Uterus (tissue), 4 donors: Measurements from ENCODE around the gene GSG1. TPM values are rescaled to one million over a fixed set of nuclear protein-coding genes. Genes with fewer than 3 reads are reported as not detected.

Source experiments
- DNase-seq, 2 donors: peaks; one replicate each; pipeline ENCODE4 v3.0.0-alpha.2; 2019 to 2020
- H3K27ac ChIP-seq, 2 donors: fragments of 200-600 bp; sonication (generic); 1 replicate in 1 of 2; 2 replicates in 1 of 2; pipeline ENCODE4 v1.5.1; 2016 to 2018
- H3K27me3 ChIP-seq, 2 donors: fragments of 200-600 bp; sonication (generic); one replicate each; pipeline ENCODE4 v1.5.1; 2018 to 2019; ENCODE audit warnings: control low read depth in 1 of 2
- H3K36me3 ChIP-seq, 2 donors: fragments of 200-600 bp; sonication (generic); one replicate each; pipeline ENCODE4 v1.5.1; 2019; ENCODE audit warnings: control low read depth in 1 of 2
- H3K4me1 ChIP-seq, 2 donors: fragments of 200-600 bp; sonication (generic); one replicate each; pipeline ENCODE4 v1.5.1; 2018 to 2019; ENCODE audit warnings: control low read depth in 1 of 2
- H3K4me3 ChIP-seq, 2 donors: fragments of 200-600 bp; sonication (generic); 1 replicate in 1 of 2; 2 replicates in 1 of 2; pipeline ENCODE4 v1.5.1; 2018 to 2019; ENCODE audit warnings: mild to moderate bottlenecking in 1 of 2
- H3K9me3 ChIP-seq, 2 donors: fragments of 200-600 bp; sonication (generic); one replicate each; pipeline ENCODE4 v1.5.1; 2019; ENCODE audit warnings: control low read depth in 1 of 2
- POLR2A ChIP-seq, 2 donors: fragments of 450-650 bp; IDR thresholded peaks; one replicate each; pipeline ENCODE4 v1.6.1; 2016; ENCODE audit warnings: antibody characterized with exemption in 2 of 2, mild to moderate bottlenecking in 1 of 2, moderate library complexity in 1 of 2
- intact Hi-C: fragments of 100-400 bp; cut with DNase I; formaldehyde crosslinking; loops from one replicate; pipeline ENCODE4 v1.15.1; 2023; ENCODE audit warnings: low total_unique reads
- total RNA-seq, 4 donors: library from RNA; depleted of rRNA in 3 of 4; stranded (reverse); fragments of >200 nt in 3 of 4; gene quantifications; one replicate each; pipeline versions ENCODE4 v1.1.0 to v1.2.4, GENCODE V29; 2014 to 2023
- TF ChIP-seq, protein P1 (sequence below), 4 experiments: fragments of 200-600 bp in 2 of 4; fragments of 450-650 bp in 2 of 4; sonication (generic) in 2 of 4; IDR thresholded peaks; one replicate each; pipeline ENCODE4 v1.5.1; 2016 to 2019; ENCODE audit warnings: antibody characterized with exemption in 4 of 4, mild to moderate bottlenecking in 2 of 4, moderate library complexity in 1 of 4
- donor health status: DM: yes; HTN: yes; CAD: no.

Gene GSG1
- total RNA-seq, 4 donors from 2014 or later: not detected

DNA sequence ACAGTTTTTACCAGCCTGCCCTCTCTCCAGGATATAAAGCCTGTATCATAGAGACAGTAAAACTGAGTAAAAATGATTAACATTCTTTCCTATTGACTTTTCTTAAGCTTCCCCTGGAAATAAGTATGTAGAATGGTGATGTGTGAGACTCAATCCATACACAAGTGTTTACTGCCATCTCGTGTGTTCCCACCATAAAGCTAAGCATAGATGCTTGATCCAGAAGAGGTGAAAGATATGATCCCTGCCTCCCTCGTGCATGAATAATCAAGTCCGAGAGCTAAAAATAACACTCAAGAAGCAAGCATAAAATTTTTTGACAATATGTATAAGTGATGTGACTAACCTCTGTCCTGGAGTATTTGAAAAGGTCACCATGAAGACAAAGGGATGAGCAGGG is 16.9 kb upstream of the GSG1 start:
- no peak overlapping the region for H3K4me3 ChIP-seq
- TF ChIP-seq POLR2A (IDR thresholded peaks at IDR 0.05): no peak
- TF ChIP-seq, protein P1, sequence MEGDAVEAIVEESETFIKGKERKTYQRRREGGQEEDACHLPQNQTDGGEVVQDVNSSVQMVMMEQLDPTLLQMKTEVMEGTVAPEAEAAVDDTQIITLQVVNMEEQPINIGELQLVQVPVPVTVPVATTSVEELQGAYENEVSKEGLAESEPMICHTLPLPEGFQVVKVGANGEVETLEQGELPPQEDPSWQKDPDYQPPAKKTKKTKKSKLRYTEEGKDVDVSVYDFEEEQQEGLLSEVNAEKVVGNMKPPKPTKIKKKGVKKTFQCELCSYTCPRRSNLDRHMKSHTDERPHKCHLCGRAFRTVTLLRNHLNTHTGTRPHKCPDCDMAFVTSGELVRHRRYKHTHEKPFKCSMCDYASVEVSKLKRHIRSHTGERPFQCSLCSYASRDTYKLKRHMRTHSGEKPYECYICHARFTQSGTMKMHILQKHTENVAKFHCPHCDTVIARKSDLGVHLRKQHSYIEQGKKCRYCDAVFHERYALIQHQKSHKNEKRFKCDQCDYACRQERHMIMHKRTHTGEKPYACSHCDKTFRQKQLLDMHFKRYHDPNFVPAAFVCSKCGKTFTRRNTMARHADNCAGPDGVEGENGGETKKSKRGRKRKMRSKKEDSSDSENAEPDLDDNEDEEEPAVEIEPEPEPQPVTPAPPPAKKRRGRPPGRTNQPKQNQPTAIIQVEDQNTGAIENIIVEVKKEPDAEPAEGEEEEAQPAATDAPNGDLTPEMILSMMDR (IDR thresholded peaks at IDR 0.05): no peak
- H3K27ac ChIP-seq: no peak overlapping the region
- DNase-seq: no peak
- no peaks in the 10 kb centered on the region for H3K27me3 ChIP-seq
- H3K9me3 ChIP-seq: no peaks in the 10 kb centered on the region
- intact Hi-C loops: no loop called here
- H3K36me3 ChIP-seq: no peaks in the 10 kb centered on the region
- no peaks in the 10 kb centered on the region for H3K4me1 ChIP-seq

DNA sequence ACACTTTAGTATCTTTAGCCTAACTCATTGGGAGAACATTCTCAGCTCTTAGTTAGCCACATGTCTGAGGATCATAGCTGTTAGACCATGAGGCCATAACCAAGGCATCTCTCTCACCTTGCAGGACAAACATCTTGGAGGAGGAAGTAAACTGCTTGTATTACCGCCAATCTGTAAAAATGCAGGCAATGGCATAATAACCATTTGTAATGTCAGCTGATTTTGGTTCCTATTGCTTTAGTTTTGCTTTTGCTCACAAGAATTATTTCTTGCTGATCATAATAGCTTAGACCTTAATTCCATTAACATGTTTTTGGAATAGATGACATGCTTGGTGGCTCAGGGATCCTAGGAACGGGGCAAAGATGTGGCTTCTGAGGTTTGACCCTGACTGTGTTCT is 16.4 kb upstream of the GSG1 start:
- H3K27ac ChIP-seq: no peak overlapping the region
- H3K9me3 ChIP-seq: no peaks in the 10 kb centered on the region
- no peaks in the 10 kb centered on the region for H3K27me3 ChIP-seq
- intact Hi-C loops: no loop called here
- no peak for TF ChIP-seq POLR2A (IDR thresholded peaks at IDR 0.05)
- H3K4me1 ChIP-seq: no peaks in the 10 kb centered on the region
- H3K4me3 ChIP-seq: no peak overlapping the region
- no peak for DNase-seq
- H3K36me3 ChIP-seq: no peaks in the 10 kb centered on the region

- intact Hi-C loops: no loop called here
- Histone ChIP-seq H3K27ac (peak overlapping the region; percentile 18 to 24), H3K9me3 (no peaks in the 10 kb centered on the region), H3K4me3 (no peak overlapping the region), H3K4me1 (no peaks in the 10 kb centered on the region), H3K27me3 (no peaks in the 10 kb centered on the region), H3K36me3 (no peaks in the 10 kb centered on the region)
- DNase-seq: no peak
- TF ChIP-seq, protein P1 (IDR thresholded peaks at IDR 0.05): no peak
- no peak for TF ChIP-seq POLR2A (IDR thresholded peaks at IDR 0.05)
Measured at GRCh38 chr12:13117029-13117428, 13.6 kb upstream of the GSG1 start.

- DNase-seq: no peak
- Histone ChIP-seq H3K4me3 (no peak overlapping the region), H3K27me3 (no peaks in the 10 kb centered on the region), H3K4me1 (no peaks in the 10 kb centered on the region), H3K36me3 (no peaks in the 10 kb centered on the region), H3K9me3 (no peaks in the 10 kb centered on the region), H3K27ac (peak overlapping the region in 1 of 2 donors; percentile 18)
- intact Hi-C loops: no loop called here
- TF ChIP-seq, protein P1 (IDR thresholded peaks at IDR 0.05): no peak
- TF ChIP-seq POLR2A (IDR thresholded peaks at IDR 0.05): no peak
Measured at GRCh38 chr12:13116259-13116658, 12.8 kb upstream of the GSG1 start.

GRCh38 chr12:13114251-13115052 is 11.0 kb upstream of the GSG1 start:
- H3K36me3 ChIP-seq: no peaks in the 10 kb centered on the region
- intact Hi-C loops: no loop called here
- no peak for TF ChIP-seq POLR2A (IDR thresholded peaks at IDR 0.05)
- TF ChIP-seq, protein P1 (IDR thresholded peaks at IDR 0.05): no peak
- H3K9me3 ChIP-seq: no peaks in the 10 kb centered on the region
- H3K4me3 ChIP-seq: no peak overlapping the region
- H3K27ac ChIP-seq: no peak overlapping the region
- H3K4me1 ChIP-seq: no peaks in the 10 kb centered on the region
- no peaks in the 10 kb centered on the region for H3K27me3 ChIP-seq
- no peak for DNase-seq
